AG09319 (cell line): ENCODE results near the gene MADCAM1.

Experiments
- DNase-seq: peaks from one replicate; pipeline ENCODE4 v3.0.0-alpha.2; 2010; ENCODE audit warnings: low read depth; ENCODE audit errors: extremely low read depth
- TF ChIP-seq, protein P1 (sequence below): IDR thresholded peaks from 2 replicates; pipeline ENCODE4 v1.5.1; 2011; ENCODE audit warnings: low read depth, mild to moderate bottlenecking, inconsistent platforms, low read length, moderate library complexity

MADCAM1 gene

DNA sequence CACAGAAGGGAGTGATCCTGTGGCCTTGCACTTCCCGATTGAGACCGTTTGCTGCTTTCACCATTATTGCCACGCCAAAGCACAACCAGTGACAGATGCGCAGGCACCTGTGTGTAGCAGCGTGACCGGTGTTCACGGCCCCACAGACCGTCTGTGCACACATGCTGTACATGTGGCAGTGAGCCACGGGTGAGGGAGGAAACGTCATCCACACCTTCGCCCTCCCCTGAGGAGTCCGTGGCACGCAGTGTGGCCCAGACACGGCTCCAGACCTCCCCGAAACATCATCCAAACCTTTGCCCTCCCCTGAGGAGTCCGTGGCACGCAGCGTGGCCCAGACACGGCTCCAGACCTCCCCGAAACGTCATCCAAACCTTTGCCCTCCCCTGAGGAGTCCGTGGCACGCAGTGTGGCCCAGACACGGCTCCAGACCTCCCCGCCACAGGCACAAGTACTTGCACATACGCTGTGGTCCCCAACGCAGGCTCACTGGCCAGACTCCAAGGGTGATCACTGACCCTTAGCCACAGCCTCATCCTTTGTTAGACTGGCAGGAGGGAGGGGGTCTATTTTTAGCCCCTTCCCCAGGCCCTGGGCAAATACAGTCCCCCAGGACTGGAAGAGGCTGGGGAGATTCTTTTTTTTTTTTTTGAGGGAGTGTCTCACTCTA is 27.6 kb upstream of the MADCAM1 start:
- TF ChIP-seq, protein P1, sequence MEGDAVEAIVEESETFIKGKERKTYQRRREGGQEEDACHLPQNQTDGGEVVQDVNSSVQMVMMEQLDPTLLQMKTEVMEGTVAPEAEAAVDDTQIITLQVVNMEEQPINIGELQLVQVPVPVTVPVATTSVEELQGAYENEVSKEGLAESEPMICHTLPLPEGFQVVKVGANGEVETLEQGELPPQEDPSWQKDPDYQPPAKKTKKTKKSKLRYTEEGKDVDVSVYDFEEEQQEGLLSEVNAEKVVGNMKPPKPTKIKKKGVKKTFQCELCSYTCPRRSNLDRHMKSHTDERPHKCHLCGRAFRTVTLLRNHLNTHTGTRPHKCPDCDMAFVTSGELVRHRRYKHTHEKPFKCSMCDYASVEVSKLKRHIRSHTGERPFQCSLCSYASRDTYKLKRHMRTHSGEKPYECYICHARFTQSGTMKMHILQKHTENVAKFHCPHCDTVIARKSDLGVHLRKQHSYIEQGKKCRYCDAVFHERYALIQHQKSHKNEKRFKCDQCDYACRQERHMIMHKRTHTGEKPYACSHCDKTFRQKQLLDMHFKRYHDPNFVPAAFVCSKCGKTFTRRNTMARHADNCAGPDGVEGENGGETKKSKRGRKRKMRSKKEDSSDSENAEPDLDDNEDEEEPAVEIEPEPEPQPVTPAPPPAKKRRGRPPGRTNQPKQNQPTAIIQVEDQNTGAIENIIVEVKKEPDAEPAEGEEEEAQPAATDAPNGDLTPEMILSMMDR = no peak
- DNase-seq = no peak

DNA sequence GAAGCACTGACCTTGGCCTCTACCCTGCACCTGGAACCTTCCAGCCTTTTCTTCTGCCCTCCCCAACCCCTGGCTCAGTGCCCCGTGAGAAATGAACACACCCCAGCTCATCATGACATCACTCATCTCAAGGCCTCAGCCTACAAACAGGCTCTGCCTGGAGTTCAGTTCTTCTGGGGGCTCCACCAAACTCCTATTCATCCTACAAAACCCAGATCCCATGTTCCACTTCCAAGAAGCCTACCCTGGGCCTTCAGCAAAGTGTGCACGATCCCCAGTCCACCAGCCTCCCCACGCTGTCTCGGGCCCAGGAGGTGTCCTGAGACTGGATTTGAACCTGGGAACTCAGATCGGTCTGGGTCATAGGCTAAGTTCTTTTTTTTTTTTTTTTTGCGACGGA is 26.5 kb upstream of the MADCAM1 start:
- no peak for DNase-seq
- TF ChIP-seq, protein P1 = no peak

DNA sequence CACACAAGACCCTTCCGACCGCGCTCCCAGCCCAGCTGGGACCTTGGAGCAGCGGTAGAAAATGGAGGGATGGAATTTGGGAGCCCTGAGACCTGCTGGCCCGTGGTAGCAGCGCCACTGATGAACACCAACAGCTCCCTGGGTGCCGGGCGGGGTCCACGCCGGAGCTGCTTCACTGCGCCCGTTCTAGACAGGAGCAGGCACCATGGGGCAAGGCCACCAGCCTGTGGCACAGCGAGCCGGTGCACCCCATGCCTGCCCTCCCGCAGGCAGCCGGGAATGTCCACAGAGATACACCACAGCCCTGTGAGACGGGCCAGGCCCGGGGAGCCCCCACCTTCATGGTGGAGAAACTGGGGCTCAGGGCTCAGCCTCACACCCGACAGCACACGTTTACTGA is 25.6 kb upstream of the MADCAM1 start:
- DNase-seq = no peak
- TF ChIP-seq, protein P1 = no peak

DNA sequence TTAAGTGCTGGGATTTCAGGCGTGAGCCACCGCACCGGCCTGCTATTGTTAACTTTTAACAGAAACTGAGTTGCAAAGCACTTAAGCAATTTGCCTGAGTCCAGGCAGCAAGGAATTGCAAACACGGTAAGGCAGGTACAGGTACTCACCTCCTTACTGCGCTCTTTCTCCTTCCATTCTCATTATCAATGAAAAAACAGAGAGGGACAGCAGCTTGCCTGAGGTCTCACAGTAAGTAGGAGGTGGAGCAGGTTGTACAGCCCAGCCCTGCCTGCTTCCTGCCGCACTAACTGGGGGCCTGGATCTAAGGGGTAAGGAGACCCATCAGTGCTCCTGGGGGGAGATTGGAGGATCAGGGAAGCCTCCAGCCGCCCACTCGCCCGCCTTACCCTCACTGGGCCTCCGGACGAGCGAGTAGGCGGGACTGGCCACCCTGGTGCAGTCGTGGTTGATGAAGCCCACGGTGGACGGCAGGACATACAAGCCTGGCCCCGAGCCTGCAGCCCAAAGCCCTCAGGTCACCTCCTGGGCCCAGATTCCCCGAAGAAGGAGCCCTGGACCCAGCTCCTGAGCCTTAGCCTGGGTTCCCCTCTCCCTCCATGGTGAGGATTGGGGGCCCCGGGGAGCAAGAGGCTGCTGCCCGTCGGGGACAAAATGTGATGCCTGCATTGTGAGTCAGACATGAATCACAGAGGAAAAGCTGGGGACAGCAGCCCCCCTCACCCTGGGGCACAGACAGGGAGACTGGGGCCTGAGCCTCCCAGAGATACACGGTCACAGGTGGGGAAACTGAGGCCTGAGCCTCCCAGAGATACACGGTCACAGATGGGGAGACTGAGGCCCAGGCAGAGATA is 24.1 kb upstream of the MADCAM1 start:
- TF ChIP-seq, protein P1 = no peak

DNA sequence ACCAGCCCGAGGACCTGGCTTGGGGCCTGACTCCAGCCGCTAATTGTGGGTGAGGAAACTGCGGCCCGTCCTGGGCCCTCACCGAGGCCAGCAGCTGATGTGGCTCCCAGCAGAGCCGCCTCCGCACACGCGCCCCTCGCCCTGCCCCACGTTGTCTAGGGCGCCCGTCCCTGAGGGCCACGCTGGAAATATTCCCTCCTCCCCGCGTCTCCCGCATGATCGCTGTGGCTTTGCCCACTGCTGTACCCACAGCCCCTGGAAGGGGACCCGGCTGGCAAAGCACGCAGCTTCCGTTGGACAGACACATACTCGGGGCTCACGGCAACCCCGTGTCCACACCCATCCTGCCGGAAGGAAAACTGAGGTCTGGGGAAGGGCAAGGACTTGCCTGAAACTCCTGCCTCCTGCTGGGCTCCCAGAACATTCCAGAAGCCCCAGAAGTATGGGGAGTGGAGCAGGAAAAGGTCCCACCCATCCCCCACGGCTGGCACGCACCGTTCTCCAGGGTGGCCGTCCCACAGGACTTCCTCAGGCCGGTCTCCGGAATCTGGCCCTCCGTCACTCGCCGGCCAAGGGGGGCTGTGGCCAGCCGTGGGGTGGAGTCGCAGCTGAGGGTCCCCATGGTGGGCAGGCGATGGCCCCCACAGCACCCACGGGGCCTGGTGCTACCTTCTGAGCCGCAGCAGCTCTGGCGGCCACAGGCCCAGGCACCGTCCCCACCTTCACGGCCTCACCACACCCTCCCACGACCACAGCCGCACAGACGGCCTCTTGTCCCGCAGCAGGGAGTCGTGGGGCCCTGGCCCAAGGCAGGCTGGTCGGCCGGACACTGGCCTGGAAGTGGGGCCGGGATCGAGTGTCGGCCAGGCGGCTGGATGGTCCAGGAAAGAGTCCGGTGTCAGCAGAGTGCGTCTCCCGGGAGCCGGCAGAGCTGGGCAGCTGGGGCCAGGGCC is 21.9 kb upstream of the MADCAM1 start:
- DNase-seq = no peak
- TF ChIP-seq, protein P1 = no peak

More for the DNA sequence above, 24.1 kb upstream of the MADCAM1 start:
- DNase-seq = no peak

DNA sequence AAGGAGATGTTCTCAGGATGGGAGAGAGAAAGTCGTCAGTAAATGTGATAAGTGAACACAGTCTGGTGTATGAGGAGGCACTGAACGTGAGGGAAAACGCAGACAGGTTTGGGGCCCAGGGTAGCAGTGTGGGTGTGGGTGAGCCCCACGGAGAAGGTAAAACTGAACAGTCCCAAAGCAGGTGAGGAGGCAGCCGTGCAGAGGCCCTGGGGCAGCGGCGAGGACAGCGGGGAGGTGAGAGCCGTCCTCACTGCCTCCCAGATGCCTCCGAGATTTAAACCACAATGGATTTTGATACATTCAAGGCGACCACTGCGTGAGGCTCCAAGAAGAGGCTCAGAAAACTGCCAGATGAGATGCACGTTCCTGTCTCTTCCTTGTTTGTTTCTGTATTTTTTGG is 20.9 kb upstream of the MADCAM1 start:
- DNase-seq = no peak
- TF ChIP-seq, protein P1 = no peak
